Measurements from ENCODE around the gene TXNL1. TPM values are rescaled to one million over a fixed set of nuclear protein-coding genes. Genes with fewer than 3 reads are reported as not detected.

The TXNL1 gene
- total and polyA plus RNA-seq, 2 of the 8 experiments (the other 6 are each of a cell fraction or from before 2014, with no cell fraction given), result 35.1 to 85.8 TPM

DNA sequence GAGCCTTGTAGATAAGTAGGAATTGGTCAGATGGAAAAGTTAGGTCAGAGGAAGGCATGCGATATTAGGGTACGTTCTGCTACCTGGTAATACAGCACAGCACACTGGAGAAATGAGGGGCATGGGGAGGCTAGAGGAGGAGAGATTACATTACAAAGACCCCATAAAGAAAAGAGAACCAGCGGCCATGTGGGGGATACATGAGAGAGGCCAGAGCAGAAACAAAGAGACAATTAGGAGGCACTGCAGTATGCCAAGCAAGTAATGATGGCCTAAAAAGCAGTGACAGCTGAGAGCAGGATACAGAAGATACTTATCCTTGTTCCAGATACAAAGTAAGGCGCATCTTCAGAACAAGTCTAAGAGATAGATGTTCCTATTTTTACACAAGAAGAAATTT is 40.0 kb downstream of the TXNL1 start (continued):
- TF ChIP-seq HDAC2 (IDR thresholded peaks at IDR 0.05; ENCODE audit: borderline replicate concordance in 1 of 2, low read depth in 2 of 2, low read length in 2 of 2) (no peak), SIX5 (IDR thresholded peaks at IDR 0.05; ENCODE audit: low read depth, low read length) (no peak), KDM1A (IDR thresholded peaks at IDR 0.05; ENCODE audit: borderline replicate concordance, low read length) (no peak), YY1 (IDR thresholded peaks at IDR 0.05; ENCODE audit: low read depth, low read length) (no peak)

Data from H1 (cell line).